Measurements from ENCODE around the gene PCBP3.
A peak's percentile ranks its signal among the peaks of the same experiment; 100 is the strongest.
"Not testable (repeated sequence)": the region's sequence is repeated elsewhere in the genome, so short reads cannot be mapped to it uniquely, and the experiment has no call there.

Gene PCBP3

GRCh38 chr21:45875416-45875760 lies 231.9 kb downstream of the PCBP3 start:
- DNase-seq (ENCODE audit: low spot score) = no peak

- no peak for DNase-seq (ENCODE audit: low spot score)
Observed at GRCh38 chr21:45875881-45876280, 232.4 kb downstream of the PCBP3 start.

GRCh38 chr21:45876381-45877170 lies 233.1 kb downstream of the PCBP3 start:
- no peak for DNase-seq (ENCODE audit: low spot score)

- no peak for DNase-seq (ENCODE audit: low spot score)
Observed at GRCh38 chr21:45877171-45877438, 233.6 kb downstream of the PCBP3 start.

GRCh38 chr21:45877821-45878469 lies 234.4 kb downstream of the PCBP3 start:
- DNase-seq (ENCODE audit: low spot score) = no peak

GRCh38 chr21:45880097-45881068 lies 236.9 kb downstream of the PCBP3 start:
- DNase-seq (ENCODE audit: low spot score) = peak; percentile 84

GRCh38 chr21:45882645-45883044 lies 239.1 kb downstream of the PCBP3 start:
- no peak for DNase-seq (ENCODE audit: low spot score)

GRCh38 chr21:45883090-45883489 lies 239.6 kb downstream of the PCBP3 start:
- DNase-seq (ENCODE audit: low spot score) = no peak

GRCh38 chr21:45885597-45885929 lies 242.0 kb downstream of the PCBP3 start:
- DNase-seq (ENCODE audit: low spot score) = no peak

- not testable (repeated sequence) for DNase-seq (ENCODE audit: low spot score)
Observed at GRCh38 chr21:45885930-45886601, 242.5 kb downstream of the PCBP3 start.

- no peak for DNase-seq (ENCODE audit: low spot score)
Observed at GRCh38 chr21:45886610-45887026, 243.1 kb downstream of the PCBP3 start.

- peak; percentile 56 for DNase-seq (ENCODE audit: low spot score)
Observed at GRCh38 chr21:45887120-45887611, 243.6 kb downstream of the PCBP3 start.

GRCh38 chr21:45887788-45888187 lies 244.3 kb downstream of the PCBP3 start:
- no peak for DNase-seq (ENCODE audit: low spot score)

GRCh38 chr21:45888386-45889009 lies 245.0 kb downstream of the PCBP3 start:
- DNase-seq (ENCODE audit: low spot score) = no peak

GRCh38 chr21:45889256-45889655 lies 245.7 kb downstream of the PCBP3 start:
- no peak for DNase-seq (ENCODE audit: low spot score)

- no peak for DNase-seq (ENCODE audit: low spot score)
Observed at GRCh38 chr21:45889961-45890360, 246.4 kb downstream of the PCBP3 start.

GRCh38 chr21:45891388-45892155 lies 248.0 kb downstream of the PCBP3 start:
- DNase-seq (ENCODE audit: low spot score) = no peak

GRCh38 chr21:45892156-45892915 lies 248.8 kb downstream of the PCBP3 start:
- DNase-seq (ENCODE audit: low spot score) = no peak

GRCh38 chr21:45892916-45893739 lies 249.6 kb downstream of the PCBP3 start:
- DNase-seq (ENCODE audit: low spot score) = no peak
